ENCODE measurements around the gene VASN. TPM values are rescaled to one million over a fixed set of nuclear protein-coding genes. Genes with fewer than 3 reads are reported as not detected.

The VASN gene
- total and polyA plus RNA-seq, 12 donors = 0.77 to 44.7 (median 21.3) TPM

GRCh38 chr16:4344983-4345835 lies 26.4 kb upstream of the VASN start:
- H3K4me1 ChIP-seq (replicated peaks in 1 of 2) = peaks cover 18 to 60% of the 10 kb centered on the region in 2 donors
- no peaks in the 10 kb centered on the region for H3K9me3 ChIP-seq (replicated peaks in 1 of 3)
- TF ChIP-seq CTCF (IDR thresholded peaks at IDR 0.05) = no peak
- no peak for TF ChIP-seq POLR2A (IDR thresholded peaks at IDR 0.05)
- H3K4me3 ChIP-seq = no peak overlapping the region
- H3K27me3 ChIP-seq = no peaks in the 10 kb centered on the region
- peak overlapping the region in 4 of 5 donors; percentile 41 to 83 (median 62) for H3K27ac ChIP-seq
- WGBS, 4 donors = 57 to 68% (median 67%) methylated on average over 26 of the region's 26 CpGs
- H3K36me3 ChIP-seq (replicated peaks in 1 of 2) = peaks cover 0 to 9% of the 10 kb centered on the region in 2 donors
- DNase-seq = peak in 5 of 7 donors; percentile 49 to 72 (median 52)
- intact Hi-C loops (cut with DNase I) = no loop called here

- H3K36me3 ChIP-seq (replicated peaks in 1 of 2) = peaks cover 0 to under 1% of the 10 kb centered on the region in 2 donors
- peak in 6 of 7 donors; percentile 56 to 74 (median 64) for DNase-seq
- H3K27ac ChIP-seq = peak overlapping the region in 4 of 5 donors; percentile 41 to 83 (median 62)
- TF ChIP-seq POLR2A (IDR thresholded peaks at IDR 0.05) (peak in 1 of 2 donors; percentile 63), CTCF (IDR thresholded peaks at IDR 0.05) (no peak)
- H3K4me1 ChIP-seq (replicated peaks in 1 of 2) = peaks cover 23 to 65% of the 10 kb centered on the region in 2 donors
- H3K9me3 ChIP-seq (replicated peaks in 1 of 3) = no peaks in the 10 kb centered on the region
- intact Hi-C loops (cut with DNase I) = no loop called here
- H3K27me3 ChIP-seq = no peaks in the 10 kb centered on the region
- 43 to 52% (median 44%) methylated on average over 11 to 14 of the region's 14 CpGs for WGBS, 4 donors
- H3K4me3 ChIP-seq = no peak overlapping the region
Observed at GRCh38 chr16:4345836-4346781, 25.5 kb upstream of the VASN start.

GRCh38 chr16:4347010-4347409 lies 24.6 kb upstream of the VASN start:
- Histone ChIP-seq H3K27ac (peak overlapping the region in 3 of 5 donors; percentile 28 to 86 (median 64)), H3K36me3 (replicated peaks in 1 of 2) (no peaks in the 10 kb centered on the region), H3K27me3 (no peaks in the 10 kb centered on the region), H3K4me3 (no peak overlapping the region), H3K4me1 (replicated peaks in 1 of 2) (peaks cover 23 to 69% of the 10 kb centered on the region in 2 donors), H3K9me3 (replicated peaks in 1 of 3) (no peaks in the 10 kb centered on the region)
- no peak for DNase-seq
- 72 to 79% (median 75%) methylated on average over 7 to 8 of the region's 8 CpGs for WGBS, 4 donors
- intact Hi-C loops (cut with DNase I) = no loop called here
- TF ChIP-seq CTCF (IDR thresholded peaks at IDR 0.05) (no peak), POLR2A (IDR thresholded peaks at IDR 0.05) (no peak)
